Mucosa of rectum (tissue), 2 donors: ENCODE measurements around the gene NFIL3.

Source experiments
- H3K27ac ChIP-seq, 2 donors: one replicate each; pipeline ENCODE4 v1.7.0; 2013; ENCODE audit warnings: inconsistent platforms in 2 of 2, low read depth in 2 of 2, low read length in 2 of 2
- H3K27me3 ChIP-seq, 2 donors: one replicate each; pipeline ENCODE4 v1.7.0; 2013; ENCODE audit warnings: low read length in 2 of 2; ENCODE audit not compliant: control insufficient read depth in 2 of 2, insufficient read depth in 2 of 2
- H3K36me3 ChIP-seq, 2 donors: one replicate each; pipeline ENCODE4 v1.7.0; 2013; ENCODE audit warnings: low read length in 2 of 2; ENCODE audit not compliant: control insufficient read depth in 2 of 2, insufficient read depth in 2 of 2
- H3K4me1 ChIP-seq, 2 donors: one replicate each; pipeline ENCODE4 v1.7.0; 2013; ENCODE audit warnings: low read length in 2 of 2, mild to moderate bottlenecking in 1 of 2; ENCODE audit not compliant: control insufficient read depth in 2 of 2, insufficient read depth in 2 of 2
- H3K4me3 ChIP-seq, 2 donors: one replicate each; pipeline ENCODE4 v1.7.0; 2013; ENCODE audit warnings: low read length in 2 of 2
- H3K9ac ChIP-seq, 2 donors: one replicate each; pipeline ENCODE4 v1.7.0; 2013; ENCODE audit warnings: low read length in 2 of 2, low read depth in 1 of 2, mild to moderate bottlenecking in 1 of 2
- H3K9me3 ChIP-seq, 2 donors: one replicate each; pipeline ENCODE4 v1.7.0; 2013; ENCODE audit warnings: low read length in 2 of 2; ENCODE audit not compliant: control insufficient read depth in 2 of 2
- donor health status: healthy.
- donor health status: Normal muscosa, but diverticular disease.

The NFIL3 gene

DNA sequence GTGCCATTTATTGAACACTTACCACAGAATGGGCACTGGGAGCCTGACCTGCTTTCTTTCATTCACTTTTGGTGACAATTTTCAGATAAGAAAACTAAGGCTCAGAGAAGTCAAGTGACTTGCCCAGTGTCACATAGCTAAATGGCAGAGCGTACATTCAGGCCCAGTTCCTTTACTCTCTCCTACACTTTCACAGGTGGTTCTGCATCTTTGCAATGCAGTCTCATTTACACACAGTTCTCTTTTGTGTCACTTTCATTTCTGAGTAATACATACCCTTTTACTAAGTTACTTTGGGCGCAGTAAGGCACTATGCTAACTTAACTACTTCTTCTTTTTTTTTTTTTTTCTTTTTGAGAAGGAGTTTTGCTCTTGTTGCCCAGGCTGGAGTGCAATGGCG, 8.3 kb downstream of the NFIL3 start:
- no peak overlapping the region for H3K9ac ChIP-seq
- peaks cover 3 to 4% of the 10 kb centered on the region in 2 donors for H3K36me3 ChIP-seq
- H3K27me3 ChIP-seq, result no peaks in the 10 kb centered on the region
- H3K27ac ChIP-seq, result no peak overlapping the region
- H3K4me1 ChIP-seq, result no peaks in the 10 kb centered on the region
- no peaks in the 10 kb centered on the region for H3K9me3 ChIP-seq
- H3K4me3 ChIP-seq, result no peak overlapping the region

DNA sequence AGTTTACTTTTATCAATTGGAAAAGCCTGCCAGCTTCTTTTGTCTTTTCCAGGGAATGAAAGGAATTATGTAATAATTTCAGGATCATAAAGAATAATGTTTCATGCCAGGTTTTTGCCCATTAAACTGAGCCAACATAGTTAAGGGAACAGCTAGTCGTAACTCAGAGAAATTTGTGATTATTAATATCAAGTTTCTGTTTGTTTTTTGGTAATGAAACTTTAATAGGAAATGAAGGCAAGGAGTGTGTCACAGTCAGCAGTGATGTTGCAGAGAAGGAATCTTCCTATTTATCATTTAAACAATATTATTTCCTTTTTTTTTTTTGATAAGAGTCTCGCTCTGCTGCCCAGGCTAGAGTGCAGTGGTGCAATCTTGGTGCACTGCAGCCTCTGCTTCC, 10.7 kb downstream of the NFIL3 start:
- Histone ChIP-seq H3K4me3 (no peak overlapping the region), H3K4me1 (no peaks in the 10 kb centered on the region), H3K9ac (no peak overlapping the region), H3K27me3 (no peaks in the 10 kb centered on the region), H3K27ac (no peak overlapping the region), H3K36me3 (peaks cover 11 to 21% of the 10 kb centered on the region in 2 donors), H3K9me3 (no peaks in the 10 kb centered on the region)

DNA sequence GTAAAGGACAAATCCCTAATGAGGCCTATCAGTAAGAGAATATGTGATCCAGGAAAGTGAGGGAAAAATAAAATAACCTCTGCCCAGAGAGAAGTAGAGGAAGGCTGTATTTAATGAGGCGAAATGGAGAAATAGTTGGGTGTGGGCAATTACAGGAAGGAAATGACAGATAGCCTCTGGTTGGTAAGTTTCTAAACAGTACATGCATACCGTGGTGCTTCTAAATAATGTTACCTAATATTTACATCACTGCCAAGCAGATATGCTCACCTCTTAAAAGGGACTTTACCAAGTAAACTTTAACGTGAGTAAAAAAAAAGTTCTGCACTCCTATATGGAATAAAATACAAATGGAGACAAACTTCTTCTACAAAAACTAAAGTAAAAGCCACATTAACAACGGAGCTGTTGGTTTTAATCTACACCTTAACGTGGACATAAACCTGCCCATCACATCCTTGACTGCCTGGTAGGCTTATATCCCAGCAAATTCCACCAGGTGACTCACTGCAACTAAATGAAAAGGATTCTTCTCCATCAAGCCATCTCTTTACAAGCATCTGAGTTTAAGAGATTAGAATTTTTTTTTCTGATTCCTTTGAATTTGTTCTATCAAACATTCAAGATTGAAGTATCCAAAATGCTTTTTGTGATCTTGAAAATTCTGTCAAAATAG, 12.4 kb downstream of the NFIL3 start:
- Histone ChIP-seq H3K4me3 (no peak overlapping the region), H3K9me3 (no peaks in the 10 kb centered on the region), H3K27ac (no peak overlapping the region), H3K9ac (no peak overlapping the region), H3K27me3 (no peaks in the 10 kb centered on the region), H3K4me1 (no peaks in the 10 kb centered on the region), H3K36me3 (peaks cover 11 to 21% of the 10 kb centered on the region in 2 donors)

DNA sequence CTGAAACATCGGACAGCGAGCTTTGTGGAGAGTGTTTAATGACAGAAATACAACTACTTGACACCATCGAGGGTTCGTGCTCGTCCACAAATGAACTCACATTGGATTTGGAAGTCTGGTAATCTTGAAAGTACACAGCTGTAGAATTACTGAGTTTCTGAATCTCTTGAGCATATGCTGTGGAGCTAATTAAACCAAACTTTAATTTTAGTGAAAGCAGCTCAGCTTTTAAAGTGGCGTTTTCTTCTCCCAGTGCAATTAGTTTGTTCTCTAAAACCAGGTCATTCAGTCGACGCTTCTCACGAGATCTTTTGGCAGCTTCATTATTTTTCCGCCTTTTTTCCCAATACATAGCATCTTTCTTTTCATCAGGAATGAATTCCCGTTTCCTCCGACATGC, 13.5 kb downstream of the NFIL3 start:
- no peak overlapping the region for H3K27ac ChIP-seq
- H3K9ac ChIP-seq, result no peak overlapping the region
- H3K4me1 ChIP-seq, result no peaks in the 10 kb centered on the region
- no peaks in the 10 kb centered on the region for H3K27me3 ChIP-seq
- peaks cover 11 to 21% of the 10 kb centered on the region in 2 donors for H3K36me3 ChIP-seq
- H3K9me3 ChIP-seq, result no peaks in the 10 kb centered on the region
- H3K4me3 ChIP-seq, result no peak overlapping the region

DNA sequence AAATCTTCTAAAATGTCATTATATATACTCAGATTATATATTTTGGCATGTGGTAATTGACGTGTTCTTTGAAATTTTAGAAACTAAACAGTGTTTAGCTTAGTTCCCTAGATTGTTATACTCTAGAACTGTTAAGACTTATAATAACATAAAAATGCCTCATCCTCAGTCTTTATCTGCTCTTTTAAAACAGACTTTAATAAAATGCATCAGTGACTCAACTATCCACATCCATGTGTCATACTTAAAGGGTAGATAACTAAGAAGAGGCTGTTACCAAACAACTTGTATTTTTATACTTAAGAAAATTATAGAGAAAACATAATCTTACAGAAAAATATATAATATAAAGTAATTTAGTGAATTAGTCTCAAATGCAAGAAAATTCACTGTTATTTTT, 15.2 kb downstream of the NFIL3 start:
- Histone ChIP-seq H3K9me3 (no peaks in the 10 kb centered on the region), H3K4me1 (no peaks in the 10 kb centered on the region), H3K27ac (no peak overlapping the region), H3K27me3 (no peaks in the 10 kb centered on the region), H3K36me3 (peaks cover 11 to 21% of the 10 kb centered on the region in 2 donors), H3K4me3 (no peak overlapping the region), H3K9ac (no peak overlapping the region)

DNA sequence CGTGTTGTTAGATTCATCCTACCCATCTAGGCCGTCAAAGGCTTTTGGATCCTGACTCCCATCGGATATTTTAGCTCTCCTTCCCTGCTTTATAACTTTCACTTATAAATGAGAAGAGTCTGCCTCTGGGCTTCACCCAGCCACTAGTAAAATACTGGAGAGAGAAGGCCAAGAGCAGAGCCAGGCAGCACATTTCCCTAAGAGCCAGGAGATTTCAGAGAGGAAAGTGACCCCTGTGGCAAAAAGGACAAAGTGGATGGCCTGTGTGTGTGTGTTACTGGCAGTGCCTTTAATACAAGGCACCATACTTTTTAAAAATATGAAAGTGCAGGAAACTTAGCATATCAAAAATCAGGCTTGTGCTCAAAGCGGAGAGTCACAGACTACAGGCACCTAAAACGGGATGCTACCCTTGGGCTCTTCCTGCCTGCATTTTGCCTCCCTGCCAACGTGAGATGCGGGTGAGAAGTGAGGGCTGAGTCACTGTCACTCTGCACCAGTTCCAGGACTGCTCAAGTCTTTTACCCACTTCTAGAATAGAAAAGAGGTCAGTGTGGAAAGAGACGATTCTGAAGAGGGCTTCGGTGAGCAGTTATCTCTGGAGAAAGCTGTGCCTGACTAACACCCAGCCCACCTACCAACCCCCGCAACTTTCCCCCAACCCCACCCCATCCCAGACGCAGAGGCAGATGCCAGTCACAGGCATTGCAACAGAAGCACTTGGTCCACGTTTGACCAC, 15.9 kb downstream of the NFIL3 start:
- Histone ChIP-seq H3K9ac (no peak overlapping the region), H3K9me3 (no peaks in the 10 kb centered on the region), H3K4me3 (no peak overlapping the region), H3K36me3 (peaks cover 11 to 21% of the 10 kb centered on the region in 2 donors), H3K27me3 (no peaks in the 10 kb centered on the region), H3K4me1 (no peaks in the 10 kb centered on the region), H3K27ac (no peak overlapping the region)

DNA sequence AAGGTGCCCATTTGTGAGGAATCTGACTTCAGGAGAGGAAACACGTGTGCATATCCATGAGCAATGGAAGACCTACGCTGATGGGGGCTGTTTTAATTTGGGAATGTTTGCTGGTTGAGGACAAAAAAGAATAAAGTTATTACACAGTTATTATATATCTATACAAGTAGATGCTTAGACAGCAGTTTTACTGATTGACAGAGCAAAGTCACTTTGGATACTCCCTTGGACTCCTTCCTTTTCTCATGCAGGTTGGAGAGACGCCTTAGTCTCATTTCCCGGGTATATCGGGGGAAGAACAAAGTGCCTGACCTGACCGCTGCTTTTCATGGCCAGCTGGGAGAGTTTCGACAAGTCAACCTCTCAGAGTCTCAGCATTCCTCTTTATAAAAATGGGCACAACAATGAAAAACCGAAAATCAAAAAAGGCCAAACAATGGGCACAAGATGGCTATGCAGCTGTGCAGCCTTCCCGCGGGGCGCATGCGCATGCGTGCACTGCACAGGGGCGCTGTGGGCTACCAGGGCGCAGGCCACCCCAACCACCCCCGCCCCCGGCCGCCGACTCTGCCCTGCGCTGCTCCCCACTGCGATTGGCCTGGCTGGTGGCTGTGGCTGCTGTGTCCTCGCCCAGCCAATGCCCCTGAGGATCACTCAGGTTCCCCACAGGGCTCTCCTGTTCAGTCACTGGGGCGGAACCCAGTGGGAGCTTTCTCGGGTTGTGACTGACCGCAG, 18.1 kb downstream of the NFIL3 start:
- no peaks in the 10 kb centered on the region for H3K9me3 ChIP-seq
- H3K27me3 ChIP-seq, result no peaks in the 10 kb centered on the region
- H3K4me3 ChIP-seq, result no peak overlapping the region
- no peak overlapping the region for H3K27ac ChIP-seq
- H3K36me3 ChIP-seq, result peaks cover 10 to 19% of the 10 kb centered on the region in 2 donors
- H3K9ac ChIP-seq, result no peak overlapping the region
- no peaks in the 10 kb centered on the region for H3K4me1 ChIP-seq

DNA sequence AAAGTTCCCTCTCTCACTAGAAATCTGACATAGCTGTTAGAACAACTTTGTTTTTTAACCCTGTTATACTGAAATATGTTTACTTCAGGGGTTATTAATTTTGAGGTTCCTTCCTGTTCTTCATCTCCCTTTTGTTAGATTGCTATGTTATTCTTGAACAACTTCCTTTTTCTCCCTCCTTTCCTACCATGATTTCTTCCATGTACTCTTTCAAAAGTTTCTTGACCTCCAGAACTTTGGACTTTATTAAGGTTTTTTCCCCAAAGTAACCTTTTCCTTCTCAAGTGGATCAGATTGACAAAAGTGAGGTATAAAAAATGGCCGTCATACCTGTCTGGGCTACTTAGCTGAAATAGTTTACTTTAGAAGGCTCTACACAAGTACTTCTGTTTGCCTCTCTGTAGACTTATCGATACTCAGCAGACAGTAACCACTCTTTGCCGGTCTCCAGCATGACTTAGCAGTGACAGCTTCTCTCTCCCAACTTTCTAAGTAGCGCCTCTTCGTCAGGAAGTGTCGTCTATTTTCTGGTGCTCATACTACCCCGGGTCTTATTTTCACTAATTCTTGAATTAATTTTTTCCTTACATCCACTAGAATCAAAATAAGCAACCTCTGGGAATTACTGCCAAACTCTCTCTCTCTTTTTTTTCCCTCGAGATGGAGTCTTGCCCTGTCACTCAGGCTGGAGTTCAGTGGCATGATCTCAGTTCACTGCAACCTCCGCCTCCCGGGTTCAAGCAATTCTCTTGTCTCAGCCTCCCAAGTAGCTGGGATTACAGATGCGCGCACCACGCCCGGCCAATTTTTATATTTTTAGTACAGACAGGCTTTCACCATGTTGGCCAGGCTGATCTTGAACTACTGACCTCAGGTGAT, 19.7 kb downstream of the NFIL3 start:
- Histone ChIP-seq H3K9ac (no peak overlapping the region), H3K27ac (no peak overlapping the region), H3K9me3 (no peaks in the 10 kb centered on the region), H3K27me3 (no peaks in the 10 kb centered on the region), H3K4me1 (no peaks in the 10 kb centered on the region), H3K36me3 (peaks cover 0 to 3% of the 10 kb centered on the region in 2 donors), H3K4me3 (no peak overlapping the region)

DNA sequence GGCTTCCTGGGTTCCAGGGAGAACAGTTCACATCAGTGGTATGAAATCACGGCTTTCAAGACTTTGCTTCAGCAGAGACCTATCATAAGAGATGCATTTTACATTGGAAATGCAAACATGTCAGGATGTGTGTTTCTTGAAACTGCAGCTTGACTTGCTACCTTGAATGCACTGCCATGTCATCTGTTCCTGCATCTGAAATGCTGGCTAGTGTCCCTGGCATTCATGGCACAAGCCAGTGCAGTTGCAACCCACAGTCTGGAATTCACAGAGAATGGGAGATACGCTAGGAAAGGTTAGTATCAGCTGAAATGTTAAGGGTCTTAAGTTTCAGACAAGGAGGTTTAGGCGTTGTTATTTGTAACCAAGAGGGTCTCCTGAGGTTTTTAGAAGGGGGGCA, 24.7 kb downstream of the NFIL3 start:
- Histone ChIP-seq H3K36me3 (no peaks in the 10 kb centered on the region), H3K27me3 (no peaks in the 10 kb centered on the region), H3K4me3 (no peak overlapping the region), H3K9ac (no peak overlapping the region), H3K4me1 (no peaks in the 10 kb centered on the region), H3K27ac (no peak overlapping the region), H3K9me3 (no peaks in the 10 kb centered on the region)
